ENCODE measurements around the gene CAPN14.

The CAPN14 gene

GRCh38 chr2:31227110-31227509, 9.8 kb upstream of the CAPN14 start:
- DNase-seq (ENCODE audit: low read depth), result peak; percentile 45

- no peak for DNase-seq (ENCODE audit: low read depth)
Measured at GRCh38 chr2:31226266-31226665, 9.0 kb upstream of the CAPN14 start.

GRCh38 chr2:31223749-31224148, 6.4 kb upstream of the CAPN14 start:
- no peak for DNase-seq (ENCODE audit: low read depth)

- DNase-seq (ENCODE audit: low read depth), result no peak
Measured at GRCh38 chr2:31223026-31223425, 5.7 kb upstream of the CAPN14 start.

GRCh38 chr2:31222071-31222470, 4.8 kb upstream of the CAPN14 start:
- DNase-seq (ENCODE audit: low read depth), result no peak

- no peak for DNase-seq (ENCODE audit: low read depth)
Measured at GRCh38 chr2:31221544-31221943, 4.2 kb upstream of the CAPN14 start.

GRCh38 chr2:31219131-31219969, 2.0 kb upstream of the CAPN14 start:
- no peak for DNase-seq (ENCODE audit: low read depth)

- no peak for DNase-seq (ENCODE audit: low read depth)
Measured at GRCh38 chr2:31216734-31217133, 581 bp downstream of the CAPN14 start.

- no peak for DNase-seq (ENCODE audit: low read depth)
Measured at GRCh38 chr2:31214444-31214915, 2.8 kb downstream of the CAPN14 start.

GRCh38 chr2:31213601-31214443, 3.5 kb downstream of the CAPN14 start:
- no peak for DNase-seq (ENCODE audit: low read depth)

GRCh38 chr2:31212659-31213600, 4.4 kb downstream of the CAPN14 start:
- no peak for DNase-seq (ENCODE audit: low read depth)

- DNase-seq (ENCODE audit: low read depth), result no peak
Measured at GRCh38 chr2:31208240-31208639, 9.1 kb downstream of the CAPN14 start.

GRCh38 chr2:31207790-31208189, 9.5 kb downstream of the CAPN14 start:
- no peak for DNase-seq (ENCODE audit: low read depth)

- DNase-seq (ENCODE audit: low read depth), result no peak
Measured at GRCh38 chr2:31205613-31206012, 11.7 kb downstream of the CAPN14 start.

- no peak for DNase-seq (ENCODE audit: low read depth)
Measured at GRCh38 chr2:31205186-31205585, 12.1 kb downstream of the CAPN14 start.

GRCh38 chr2:31204783-31205182, 12.5 kb downstream of the CAPN14 start:
- DNase-seq (ENCODE audit: low read depth), result no peak

- no peak for DNase-seq (ENCODE audit: low read depth)
Measured at GRCh38 chr2:31203916-31204315, 13.4 kb downstream of the CAPN14 start.

- DNase-seq (ENCODE audit: low read depth), result no peak
Measured at GRCh38 chr2:31202833-31203232, 14.5 kb downstream of the CAPN14 start.

- DNase-seq (ENCODE audit: low read depth), result peak; percentile 3
Measured at GRCh38 chr2:31202041-31202440, 15.3 kb downstream of the CAPN14 start.

- DNase-seq (ENCODE audit: low read depth), result no peak
Measured at GRCh38 chr2:31200972-31201371, 16.3 kb downstream of the CAPN14 start.

- no peak for DNase-seq (ENCODE audit: low read depth)
Measured at GRCh38 chr2:31199206-31199605, 18.1 kb downstream of the CAPN14 start.

GRCh38 chr2:31197669-31198068, 19.6 kb downstream of the CAPN14 start:
- DNase-seq (ENCODE audit: low read depth), result no peak

All from EH (cell line).